MCF 10A (cell line): ENCODE data around the gene SIRPB2. TPM values are rescaled to one million over a fixed set of nuclear protein-coding genes. Genes with fewer than 3 reads are reported as not detected.

Experiments used
- BruUV-seq: library from RNA; stranded (reverse); fragments of 400-500 nt; replicated peaks from 2 replicates; lab custom pipeline; 2021; lab: Mats Ljungman, UMichigan
- CTCF ChIA-PET: fragments of 300-600 bp; sonication (Branson Sonifier 250); formaldehyde crosslinking; extraction: SDS; loops from one replicate; lab custom pipeline; 2021; ENCODE audit warnings: antibody characterized with exemption, inconsistent platforms; lab: Yijun Ruan, JAX
- POLR2A ChIA-PET: fragments of 300-600, 350-650 bp; sonication (Branson Sonifier 250); formaldehyde crosslinking; extraction: SDS; loops from one replicate; lab custom pipeline; 2020; ENCODE audit warnings: antibody characterized with exemption, inconsistent platforms; lab: Yijun Ruan, JAX
- DNase-seq: peaks from one replicate; pipeline ENCODE4 v3.0.0-alpha.2; 2018; ENCODE audit not compliant: unreplicated experiment
- H3K27ac Mint-ChIP-seq: one replicate; pipeline ENCODE4 v1.8.0; 2022; ENCODE audit warnings: mild to moderate bottlenecking, low read depth, mixed read lengths; ENCODE audit not compliant: unreplicated experiment
- H3K27me3 Mint-ChIP-seq: one replicate; pipeline ENCODE4 v1.8.0; 2022; ENCODE audit warnings: mixed read lengths; ENCODE audit not compliant: insufficient read depth, unreplicated experiment
- H3K36me3 Mint-ChIP-seq: one replicate; pipeline ENCODE4 v1.8.0; 2022; ENCODE audit warnings: mild to moderate bottlenecking, moderate library complexity, mixed read lengths; ENCODE audit not compliant: insufficient read depth, unreplicated experiment
- H3K4me1 Mint-ChIP-seq: one replicate; pipeline ENCODE4 v1.8.0; 2022; ENCODE audit warnings: mixed read lengths; ENCODE audit not compliant: insufficient read depth, unreplicated experiment
- H3K4me3 Mint-ChIP-seq: one replicate; pipeline ENCODE4 v1.8.0; 2022; ENCODE audit warnings: mild to moderate bottlenecking, moderate library complexity, mixed read lengths; ENCODE audit not compliant: unreplicated experiment
- H3K9me3 Mint-ChIP-seq: one replicate; pipeline ENCODE4 v1.8.0; 2022; ENCODE audit warnings: mixed read lengths; ENCODE audit not compliant: unreplicated experiment
- CTCF ChIP-seq: fragments of 200-600 bp; IDR thresholded peaks from one replicate; pipeline ENCODE4 v1.8.0; 2022; ENCODE audit warnings: antibody characterized with exemption, mild to moderate bottlenecking; ENCODE audit not compliant: unreplicated experiment
- intact Hi-C: fragments of 100-400 bp; cut with micrococcal nuclease; formaldehyde crosslinking; loops from 2 replicates; pipeline ENCODE4 v1.14.1; 2022
- total RNA-seq: library from RNA; stranded (reverse); gene quantifications from 2 replicates; pipeline ENCODE4 v1.2.3, GENCODE V29; 2022

The SIRPB2 gene
- total RNA-seq, 1 experiment from 2014 or later, result 1.8 TPM

- POLR2A ChIA-PET, result interaction anchor here (0.8 to 1.1 kb wide), 2 partner anchors 15 to 42 kb away, joined by 3 to 5 read pairs; no protein-coding TSS in a partner anchor
- peaks cover 15% of the 10 kb centered on the region for H3K4me1 Mint-ChIP-seq
- DNase-seq, result no peak
- peaks cover 51% of the 10 kb centered on the region for H3K36me3 Mint-ChIP-seq
- H3K27ac Mint-ChIP-seq, result no peak overlapping the region
- CTCF ChIA-PET, result interaction anchor here (0.6 to 25.4 kb wide), 3 partner anchors 13 to 45 kb away, joined by 3 to 615 read pairs (median 3); no protein-coding TSS in a partner anchor
- no peaks in the 10 kb centered on the region for H3K9me3 Mint-ChIP-seq
- no peak overlapping the region for H3K4me3 Mint-ChIP-seq
- H3K27me3 Mint-ChIP-seq, result no peaks in the 10 kb centered on the region
- intact Hi-C loops, result loop anchor here (10.0 kb wide), 1 partner anchor 147 kb away; no protein-coding TSS in a partner anchor
- BruUV-seq, result no TSS peak
- TF ChIP-seq CTCF, result no peak
Observed at GRCh38 chr20:1462001-1462400, 29.2 kb downstream of the SIRPB2 start.

- Mint-ChIP-seq H3K4me1 (peaks cover 10% of the 10 kb centered on the region), H3K27me3 (no peaks in the 10 kb centered on the region), H3K9me3 (no peaks in the 10 kb centered on the region), H3K4me3 (no peak overlapping the region), H3K36me3 (peaks cover 56% of the 10 kb centered on the region), H3K27ac (peak overlapping the region; percentile 1)
- no TSS peak for BruUV-seq
- TF ChIP-seq CTCF, result no peak
- DNase-seq, result no peak
- intact Hi-C loops, result loop anchor here (10.0 kb wide), 1 partner anchor 145 kb away; no protein-coding TSS in a partner anchor
- POLR2A ChIA-PET, result no interaction called here
- CTCF ChIA-PET, result interaction anchor here (1.2 to 25.4 kb wide), 2 partner anchors 23 to 46 kb away, joined by 4 to 615 read pairs; no protein-coding TSS in a partner anchor
Observed at GRCh38 chr20:1460275-1460674, 30.9 kb downstream of the SIRPB2 start.

GRCh38 chr20:1457992-1458391 lies 33.2 kb downstream of the SIRPB2 start:
- intact Hi-C loops, result no loop called here
- Mint-ChIP-seq H3K36me3 (peaks cover 78% of the 10 kb centered on the region), H3K27ac (no peak overlapping the region), H3K9me3 (no peaks in the 10 kb centered on the region), H3K27me3 (no peaks in the 10 kb centered on the region), H3K4me3 (no peak overlapping the region), H3K4me1 (peaks cover under 1% of the 10 kb centered on the region)
- CTCF ChIA-PET, result interaction anchor here (0.6 to 25.4 kb wide), 4 partner anchors 9 to 308 kb away, joined by 3 to 615 read pairs (median 8); partner anchors contain the start of gene NSFL1C
- POLR2A ChIA-PET, result no interaction called here
- no peak for DNase-seq
- TF ChIP-seq CTCF, result no peak
- BruUV-seq, result no TSS peak

GRCh38 chr20:1456300-1456699 lies 34.9 kb downstream of the SIRPB2 start:
- H3K4me1 Mint-ChIP-seq, result no peaks in the 10 kb centered on the region
- TF ChIP-seq CTCF, result no peak
- CTCF ChIA-PET, result interaction anchor here (0.5 to 2.8 kb wide), 5 partner anchors 10 to 68 kb away, joined by 3 to 13 read pairs (median 4); partner anchors contain the start of gene NSFL1C
- no peak overlapping the region for H3K4me3 Mint-ChIP-seq
- POLR2A ChIA-PET, result interaction anchor here (0.6 to 1.7 kb wide), 3 partner anchors 10 to 49 kb away, joined by 3 to 12 read pairs (median 3); partner anchors contain the start of gene NSFL1C
- no peaks in the 10 kb centered on the region for H3K9me3 Mint-ChIP-seq
- no peak overlapping the region for H3K27ac Mint-ChIP-seq
- DNase-seq, result no peak
- no TSS peak for BruUV-seq
- intact Hi-C loops, result no loop called here
- H3K36me3 Mint-ChIP-seq, result peaks cover 80% of the 10 kb centered on the region
- no peaks in the 10 kb centered on the region for H3K27me3 Mint-ChIP-seq
